HEK293 (cell line): ENCODE measurements around the gene ANP32A.
A peak's percentile ranks its signal among the peaks of the same experiment; 100 is the strongest.

Experiments
- CTCF ChIA-PET: fragments of 350-600 bp; formaldehyde crosslinking; extraction: SDS; loops from one replicate; lab custom pipeline; 2021; ENCODE audit warnings: antibody characterized with exemption; lab: Yijun Ruan, JAX
- POLR2A ChIA-PET: fragments of 300-600 bp; formaldehyde crosslinking; extraction: SDS; loops from one replicate; lab custom pipeline; 2020; ENCODE audit warnings: antibody characterized with exemption, inconsistent platforms; lab: Yijun Ruan, JAX
- H3K27ac ChIP-seq: fragments of 200-500 bp; sonication (Bioruptor generic); 2 replicates; pipeline ENCODE4 v1.5.1; 2014; ENCODE audit warnings: low read depth, low read length, control low read depth, inconsistent platforms; ENCODE audit errors: extremely low read depth
- H3K36me3 ChIP-seq, 2 experiments: fragments of 200-500 bp in 1 of 2; sonication (Bioruptor generic) in 1 of 2; 1 replicate in 1 of 2; 2 replicates in 1 of 2; pipeline ENCODE4 v1.5.1; 2014 to 2017; ENCODE audit warnings: inconsistent platforms in 2 of 2, low read length in 2 of 2; ENCODE audit not compliant: control insufficient read depth in 2 of 2, insufficient read depth in 1 of 2
- H3K4me1 ChIP-seq: fragments of 200-500 bp; sonication (Bioruptor generic); 2 replicates; pipeline ENCODE4 v1.5.1; 2014; ENCODE audit warnings: mild to moderate bottlenecking, low read length, inconsistent platforms; ENCODE audit not compliant: control insufficient read depth, insufficient read depth
- H3K4me3 ChIP-seq: 2 replicates; pipeline ENCODE4 v1.5.1; 2011; ENCODE audit warnings: low read depth, mild to moderate bottlenecking, control low read depth, low read length, moderate library complexity
- H3K9me3 ChIP-seq: fragments of 200-500 bp; sonication (Bioruptor generic); 2 replicates; pipeline ENCODE4 v1.5.1; 2014; ENCODE audit warnings: low read depth, low read length, inconsistent platforms; ENCODE audit not compliant: control insufficient read depth, insufficient read depth
- AEBP2 ChIP-seq: fragments of 450-650 bp; formaldehyde crosslinking; IDR thresholded peaks from 2 replicates; pipeline ENCODE4 v1.5.1; 2016; ENCODE audit warnings: missing biosample characterization, missing genetic modification characterization, borderline replicate concordance
- GLI2 ChIP-seq: fragments of 450-650 bp; formaldehyde crosslinking; IDR thresholded peaks from 2 replicates; pipeline ENCODE4; 2017; ENCODE audit warnings: missing biosample characterization, missing genetic modification characterization, low read depth, borderline replicate concordance
- SCRT2 ChIP-seq: fragments of 450-650 bp; formaldehyde crosslinking; IDR thresholded peaks from 2 replicates; pipeline ENCODE4 v1.5.1; 2016; ENCODE audit warnings: missing biosample characterization, missing genetic modification characterization
- ZBTB10 ChIP-seq: fragments of 450-650 bp; formaldehyde crosslinking; IDR thresholded peaks from 2 replicates; pipeline ENCODE4 v1.5.1; 2016; ENCODE audit warnings: missing biosample characterization, missing genetic modification characterization
- ZBTB48 ChIP-seq: fragments of 450-650 bp; formaldehyde crosslinking; IDR thresholded peaks from 2 replicates; pipeline ENCODE4 v1.5.1; 2016; ENCODE audit warnings: missing biosample characterization, missing genetic modification characterization
- ZBTB8A ChIP-seq: fragments of 450-650 bp; formaldehyde crosslinking; IDR thresholded peaks from 2 replicates; pipeline ENCODE4 v1.5.1; 2016; ENCODE audit warnings: missing biosample characterization, missing genetic modification characterization
- ZFP69B ChIP-seq: fragments of 450-650 bp; formaldehyde crosslinking; IDR thresholded peaks from 2 replicates; pipeline ENCODE4 v1.5.1; 2016; ENCODE audit warnings: missing biosample characterization, missing genetic modification characterization
- ZNF121 ChIP-seq: fragments of 450-650 bp; formaldehyde crosslinking; IDR thresholded peaks from 2 replicates; pipeline ENCODE4 v1.5.1; 2016; ENCODE audit warnings: missing biosample characterization, missing genetic modification characterization
- ZNF221 ChIP-seq: fragments of 450-650 bp; formaldehyde crosslinking; IDR thresholded peaks from 2 replicates; pipeline ENCODE4 v1.5.1; 2017; ENCODE audit warnings: missing biosample characterization, missing genetic modification characterization, borderline replicate concordance
- ZNF239 ChIP-seq: fragments of 450-650 bp; formaldehyde crosslinking; IDR thresholded peaks from 2 replicates; pipeline ENCODE4 v1.5.1; 2016; ENCODE audit warnings: missing biosample characterization, missing genetic modification characterization
- ZNF558 ChIP-seq: fragments of 450-650 bp; formaldehyde crosslinking; IDR thresholded peaks from 2 replicates; pipeline ENCODE4 v1.5.1; 2016; ENCODE audit warnings: missing biosample characterization, missing genetic modification characterization
- ZNF600 ChIP-seq: fragments of 450-650 bp; formaldehyde crosslinking; IDR thresholded peaks from 2 replicates; pipeline ENCODE4 v1.5.1; 2016; ENCODE audit warnings: missing biosample characterization, missing genetic modification characterization
- ZNF624 ChIP-seq: fragments of 450-650 bp; formaldehyde crosslinking; IDR thresholded peaks from 2 replicates; pipeline ENCODE4 v1.5.1; 2017; ENCODE audit warnings: missing biosample characterization, missing genetic modification characterization
- ZNF670 ChIP-seq: fragments of 450-650 bp; formaldehyde crosslinking; IDR thresholded peaks from 2 replicates; pipeline ENCODE4 v1.5.1; 2016; ENCODE audit warnings: missing biosample characterization, missing genetic modification characterization, low read depth
- ZNF843 ChIP-seq: fragments of 450-650 bp; formaldehyde crosslinking; IDR thresholded peaks from 2 replicates; pipeline ENCODE4 v1.5.1; 2016; ENCODE audit warnings: missing biosample characterization, missing genetic modification characterization
- ZSCAN23 ChIP-seq: fragments of 450-650 bp; formaldehyde crosslinking; IDR thresholded peaks from 2 replicates; pipeline ENCODE4 v1.5.1; 2016; ENCODE audit warnings: missing biosample characterization, missing genetic modification characterization
- TF ChIP-seq, protein P1 (sequence below): fragments of 450-650 bp; formaldehyde crosslinking; IDR thresholded peaks from 2 replicates; pipeline ENCODE4 v1.5.1; 2016; ENCODE audit warnings: missing biosample characterization, missing genetic modification characterization, low read depth
- TF ChIP-seq, protein P2 (sequence below): fragments of 450-650 bp; formaldehyde crosslinking; IDR thresholded peaks from 2 replicates; pipeline ENCODE4; 2016; ENCODE audit warnings: missing biosample characterization, missing genetic modification characterization
- TF ChIP-seq, protein P3 (sequence below): fragments of 450-650 bp; formaldehyde crosslinking; conservative IDR thresholded peaks from 2 replicates; pipeline ENCODE4 v1.5.1; 2016; ENCODE audit warnings: low read depth, missing biosample characterization, missing genetic modification characterization
- TF ChIP-seq, protein P4 (sequence below): fragments of 450-650 bp; formaldehyde crosslinking; IDR thresholded peaks from 2 replicates; pipeline ENCODE4 v1.5.1; 2016; ENCODE audit warnings: missing biosample characterization, missing genetic modification characterization

Gene ANP32A

GRCh38 chr15:68842958-68843357 lies 22.3 kb upstream of the ANP32A start (continued):
- peak; percentile 73 for TF ChIP-seq SCRT2 (tag by site-specific recombination)

DNA sequence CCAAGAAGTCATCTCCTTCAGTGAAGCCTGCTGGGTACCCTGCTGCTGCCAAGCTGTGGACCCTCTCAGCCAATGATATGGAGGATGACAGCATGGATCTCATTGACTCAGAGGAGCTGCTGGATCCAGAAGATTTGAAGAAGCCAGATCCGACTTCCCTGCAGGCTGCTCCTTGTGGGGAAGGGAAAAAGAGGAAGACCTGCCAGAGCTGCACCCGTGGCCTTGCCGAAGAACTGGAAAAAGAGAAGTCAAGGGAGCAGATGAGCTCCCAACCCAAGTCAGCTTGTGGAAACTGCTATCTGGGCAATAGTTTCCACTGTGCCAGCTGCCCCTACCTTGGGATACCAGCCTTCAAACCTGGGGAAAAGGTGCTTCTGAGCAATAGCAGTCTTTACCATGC lies 13.7 kb upstream of the ANP32A start:
- Histone ChIP-seq H3K4me3 (no peak overlapping the region), H3K4me1 (no peaks in the 10 kb centered on the region), H3K36me3 (no peaks in the 10 kb centered on the region), H3K27ac (no peak overlapping the region), H3K9me3 (no peaks in the 10 kb centered on the region)
- TF ChIP-seq, protein P1, sequence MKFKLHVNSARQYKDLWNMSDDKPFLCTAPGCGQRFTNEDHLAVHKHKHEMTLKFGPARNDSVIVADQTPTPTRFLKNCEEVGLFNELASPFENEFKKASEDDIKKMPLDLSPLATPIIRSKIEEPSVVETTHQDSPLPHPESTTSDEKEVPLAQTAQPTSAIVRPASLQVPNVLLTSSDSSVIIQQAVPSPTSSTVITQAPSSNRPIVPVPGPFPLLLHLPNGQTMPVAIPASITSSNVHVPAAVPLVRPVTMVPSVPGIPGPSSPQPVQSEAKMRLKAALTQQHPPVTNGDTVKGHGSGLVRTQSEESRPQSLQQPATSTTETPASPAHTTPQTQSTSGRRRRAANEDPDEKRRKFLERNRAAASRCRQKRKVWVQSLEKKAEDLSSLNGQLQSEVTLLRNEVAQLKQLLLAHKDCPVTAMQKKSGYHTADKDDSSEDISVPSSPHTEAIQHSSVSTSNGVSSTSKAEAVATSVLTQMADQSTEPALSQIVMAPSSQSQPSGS, result no peak
- TF ChIP-seq ZNF624 (tag by site-specific recombination) (no peak), GLI2 (tag by site-specific recombination) (no peak), SCRT2 (tag by site-specific recombination) (no peak), AEBP2 (tag by site-specific recombination) (no peak), ZNF558 (tag by site-specific recombination) (no peak), ZSCAN23 (tag by site-specific recombination) (no peak), ZNF239 (no peak), ZNF843 (no peak), ZBTB10 (tag by site-specific recombination) (no peak), ZNF670 (tag by site-specific recombination) (no peak), ZBTB48 (tag by site-specific recombination) (no peak), ZBTB8A (tag by site-specific recombination) (no peak), ZNF121 (tag by site-specific recombination) (no peak), ZNF221 (tag by site-specific recombination) (no peak), ZNF600 (tag by site-specific recombination) (no peak), ZFP69B (no peak)
- TF ChIP-seq, protein P2, sequence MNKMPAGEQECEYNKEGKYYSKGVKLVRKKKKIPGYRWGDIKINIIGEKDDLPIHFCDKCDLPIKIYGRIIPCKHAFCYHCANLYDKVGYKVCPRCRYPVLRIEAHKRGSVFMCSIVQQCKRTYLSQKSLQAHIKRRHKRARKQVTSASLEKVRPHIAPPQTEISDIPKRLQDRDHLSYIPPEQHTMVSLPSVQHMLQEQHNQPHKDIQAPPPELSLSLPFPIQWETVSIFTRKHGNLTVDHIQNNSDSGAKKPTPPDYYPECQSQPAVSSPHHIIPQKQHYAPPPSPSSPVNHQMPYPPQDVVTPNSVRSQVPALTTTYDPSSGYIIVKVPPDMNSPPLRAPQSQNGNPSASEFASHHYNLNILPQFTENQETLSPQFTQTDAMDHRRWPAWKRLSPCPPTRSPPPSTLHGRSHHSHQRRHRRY (tag by site-specific recombination), result no peak
- TF ChIP-seq, protein P3, sequence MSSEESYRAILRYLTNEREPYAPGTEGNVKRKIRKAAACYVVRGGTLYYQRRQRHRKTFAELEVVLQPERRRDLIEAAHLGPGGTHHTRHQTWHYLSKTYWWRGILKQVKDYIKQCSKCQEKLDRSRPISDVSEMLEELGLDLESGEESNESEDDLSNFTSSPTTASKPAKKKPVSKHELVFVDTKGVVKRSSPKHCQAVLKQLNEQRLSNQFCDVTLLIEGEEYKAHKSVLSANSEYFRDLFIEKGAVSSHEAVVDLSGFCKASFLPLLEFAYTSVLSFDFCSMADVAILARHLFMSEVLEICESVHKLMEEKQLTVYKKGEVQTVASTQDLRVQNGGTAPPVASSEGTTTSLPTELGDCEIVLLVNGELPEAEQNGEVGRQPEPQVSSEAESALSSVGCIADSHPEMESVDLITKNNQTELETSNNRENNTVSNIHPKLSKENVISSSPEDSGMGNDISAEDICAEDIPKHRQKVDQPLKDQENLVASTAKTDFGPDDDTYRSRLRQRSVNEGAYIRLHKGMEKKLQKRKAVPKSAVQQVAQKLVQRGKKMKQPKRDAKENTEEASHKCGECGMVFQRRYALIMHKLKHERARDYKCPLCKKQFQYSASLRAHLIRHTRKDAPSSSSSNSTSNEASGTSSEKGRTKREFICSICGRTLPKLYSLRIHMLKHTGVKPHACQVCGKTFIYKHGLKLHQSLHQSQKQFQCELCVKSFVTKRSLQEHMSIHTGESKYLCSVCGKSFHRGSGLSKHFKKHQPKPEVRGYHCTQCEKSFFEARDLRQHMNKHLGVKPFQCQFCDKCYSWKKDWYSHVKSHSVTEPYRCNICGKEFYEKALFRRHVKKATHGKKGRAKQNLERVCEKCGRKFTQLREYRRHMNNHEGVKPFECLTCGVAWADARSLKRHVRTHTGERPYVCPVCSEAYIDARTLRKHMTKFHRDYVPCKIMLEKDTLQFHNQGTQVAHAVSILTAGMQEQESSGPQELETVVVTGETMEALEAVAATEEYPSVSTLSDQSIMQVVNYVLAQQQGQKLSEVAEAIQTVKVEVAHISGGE (tag by site-specific recombination), result no peak
- TF ChIP-seq, protein P4, sequence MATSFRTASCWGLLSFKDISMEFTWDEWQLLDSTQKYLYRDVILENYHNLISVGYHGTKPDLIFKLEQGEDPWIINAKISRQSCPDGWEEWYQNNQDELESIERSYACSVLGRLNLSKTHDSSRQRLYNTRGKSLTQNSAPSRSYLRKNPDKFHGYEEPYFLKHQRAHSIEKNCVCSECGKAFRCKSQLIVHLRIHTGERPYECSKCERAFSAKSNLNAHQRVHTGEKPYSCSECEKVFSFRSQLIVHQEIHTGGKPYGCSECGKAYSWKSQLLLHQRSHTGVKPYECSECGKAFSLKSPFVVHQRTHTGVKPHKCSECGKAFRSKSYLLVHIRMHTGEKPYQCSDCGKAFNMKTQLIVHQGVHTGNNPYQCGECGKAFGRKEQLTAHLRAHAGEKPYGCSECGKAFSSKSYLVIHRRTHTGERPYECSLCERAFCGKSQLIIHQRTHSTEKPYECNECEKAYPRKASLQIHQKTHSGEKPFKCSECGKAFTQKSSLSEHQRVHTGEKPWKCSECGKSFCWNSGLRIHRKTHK, result no peak
- POLR2A ChIA-PET, result interaction anchor here (1.2 kb wide), 1 partner anchor 41 kb away, joined by 6 read pairs; no protein-coding TSS in a partner anchor
- CTCF ChIA-PET, result interaction anchor here (0.6 to 0.8 kb wide), 2 partner anchors 103 to 538 kb away, joined by 3 read pairs; no protein-coding TSS in a partner anchor
